Upper lobe of right lung (tissue), 1 donor: Measurements from ENCODE around the gene KCNQ2. TPM values are rescaled to one million over a fixed set of nuclear protein-coding genes. Genes with fewer than 3 reads are reported as not detected.
A peak's percentile ranks its signal among the peaks of the same experiment; 100 is the strongest.

Source experiments
- ATAC-seq: fragments of 200-7000 bp; cut with Tn5 transposase; one replicate; pipeline ENCODE4 v1.9.1; 2020; ENCODE audit warnings: mild to moderate bottlenecking, moderate library complexity
- DNase-seq: peaks from one replicate; pipeline ENCODE4 v3.0.0-alpha.2; 2020
- H3K27ac ChIP-seq: fragments of 200-600 bp; one replicate; pipeline ENCODE4 v1.8.0; 2022
- H3K27me3 ChIP-seq: fragments of 200-600 bp; one replicate; pipeline ENCODE4 v1.8.0; 2022; ENCODE audit warnings: mild to moderate bottlenecking
- H3K36me3 ChIP-seq: fragments of 200-600 bp; one replicate; pipeline ENCODE4 v1.8.0; 2022
- H3K4me1 ChIP-seq: fragments of 200-600 bp; one replicate; pipeline ENCODE4 v1.8.0; 2022
- H3K4me3 ChIP-seq: fragments of 200-600 bp; one replicate; pipeline ENCODE4 v1.8.0; 2022; ENCODE audit warnings: mild to moderate bottlenecking
- H3K9me3 ChIP-seq: fragments of 200-600 bp; one replicate; pipeline ENCODE4 v1.8.0; 2022
- CTCF ChIP-seq: fragments of 200-600 bp; IDR thresholded peaks from one replicate; pipeline ENCODE4 v1.8.0; 2022; ENCODE audit warnings: antibody characterized with exemption
- intact Hi-C: fragments of 100-400 bp; cut with DNase I; formaldehyde crosslinking; loops from one replicate; pipeline ENCODE4 v1.11.0; 2022
- total RNA-seq: library from RNA; stranded (reverse); fragmentation: NEBNext Ultra II Directional; extraction: Animal tissue kit (Norgen Biotek cat#: 25700); gene quantifications from one replicate; pipeline ENCODE4 v1.2.1, GENCODE V29; 2021
- donor health status: DM: no; HTN: yes; CAD: no; lungs with severe emphysema.

The KCNQ2 gene
- total RNA-seq, 1 donor from 2014 or later, result not detected

- Histone ChIP-seq H3K36me3 (no peaks in the 10 kb centered on the region), H3K4me3 (no peak overlapping the region), H3K4me1 (no peaks in the 10 kb centered on the region), H3K27me3 (peaks cover 12% of the 10 kb centered on the region), H3K9me3 (no peaks in the 10 kb centered on the region), H3K27ac (no peak overlapping the region)
- TF ChIP-seq CTCF, result no peak
- ATAC-seq (no peak), DNase-seq (peak; percentile 40)
- intact Hi-C loops, result no loop called here
Observed at GRCh38 chr20:63508072-63508768, 35.8 kb upstream of the KCNQ2 start.

GRCh38 chr20:63507083-63507743, 34.8 kb upstream of the KCNQ2 start:
- no peaks in the 10 kb centered on the region for H3K9me3 ChIP-seq
- no peak overlapping the region for H3K4me3 ChIP-seq
- no peak for TF ChIP-seq CTCF
- H3K36me3 ChIP-seq, result no peaks in the 10 kb centered on the region
- ATAC-seq (no peak), DNase-seq (peak; percentile 53)
- intact Hi-C loops, result no loop called here
- H3K4me1 ChIP-seq, result no peaks in the 10 kb centered on the region
- H3K27me3 ChIP-seq, result peaks cover 19% of the 10 kb centered on the region
- no peak overlapping the region for H3K27ac ChIP-seq

DNA sequence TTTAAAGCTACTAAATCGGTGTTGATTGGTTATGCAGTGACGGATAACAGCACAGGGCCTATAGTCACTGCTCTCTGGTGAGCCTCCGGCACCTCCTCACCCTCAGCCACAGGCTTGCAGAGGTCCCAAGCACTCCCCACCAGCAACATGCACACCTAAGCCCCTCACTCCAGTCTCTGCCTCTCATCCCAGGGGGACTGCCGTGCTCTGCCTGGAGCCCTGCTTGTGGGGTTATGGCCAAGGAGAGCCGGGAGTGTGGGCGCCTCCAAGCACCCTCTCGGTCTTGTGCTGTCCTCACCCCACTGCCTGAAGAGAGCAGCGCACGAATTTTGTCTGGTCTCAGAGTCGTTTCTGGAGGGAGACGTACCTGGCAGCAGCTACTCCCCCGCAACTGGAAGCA, 33.3 kb upstream of the KCNQ2 start:
- no peak for DNase-seq

GRCh38 chr20:63505281-63505680, 32.8 kb upstream of the KCNQ2 start:
- no peaks in the 10 kb centered on the region for H3K4me1 ChIP-seq
- peaks cover 17% of the 10 kb centered on the region for H3K27me3 ChIP-seq
- TF ChIP-seq CTCF, result no peak
- H3K4me3 ChIP-seq, result no peak overlapping the region
- no peaks in the 10 kb centered on the region for H3K9me3 ChIP-seq
- intact Hi-C loops, result no loop called here
- H3K36me3 ChIP-seq, result no peaks in the 10 kb centered on the region
- no peak overlapping the region for H3K27ac ChIP-seq
- DNase-seq (no peak), ATAC-seq (no peak)

More for the DNA sequence above, 33.3 kb upstream of the KCNQ2 start:
- Histone ChIP-seq H3K27me3 (peaks cover 15% of the 10 kb centered on the region), H3K9me3 (no peaks in the 10 kb centered on the region), H3K4me1 (no peaks in the 10 kb centered on the region), H3K27ac (no peak overlapping the region), H3K36me3 (no peaks in the 10 kb centered on the region), H3K4me3 (no peak overlapping the region)
- intact Hi-C loops, result no loop called here
- no peak for ATAC-seq
- no peak for TF ChIP-seq CTCF

- no peak for DNase-seq
- no peaks in the 10 kb centered on the region for H3K36me3 ChIP-seq
- peaks cover 23% of the 10 kb centered on the region for H3K27me3 ChIP-seq
- ATAC-seq, result no peak
- TF ChIP-seq CTCF, result no peak
- H3K4me3 ChIP-seq, result no peak overlapping the region
- no peaks in the 10 kb centered on the region for H3K9me3 ChIP-seq
- intact Hi-C loops, result no loop called here
- no peak overlapping the region for H3K27ac ChIP-seq
- no peaks in the 10 kb centered on the region for H3K4me1 ChIP-seq
Observed at GRCh38 chr20:63504642-63505041, 32.2 kb upstream of the KCNQ2 start.
